WTC11 (cell line): ENCODE data around the gene SP3.

Experiments
- ATF2 ChIP-seq: sonication (generic); formaldehyde crosslinking; IDR thresholded peaks from 2 replicates; pipeline ENCODE4 v1.8.1; 2022; ENCODE audit warnings: low read depth, missing genetic modification reagents, borderline replicate concordance
- CREB1 ChIP-seq: sonication (generic); formaldehyde crosslinking; IDR thresholded peaks from 2 replicates; pipeline ENCODE4 v1.8.0; 2023; ENCODE audit warnings: mild to moderate bottlenecking, missing genetic modification reagents
- CTCF ChIP-seq: fragments of 200-600 bp; IDR thresholded peaks from 2 replicates; pipeline ENCODE4 v1.8.0; 2022; ENCODE audit warnings: antibody characterized with exemption
- TP53 ChIP-seq: sonication (generic); formaldehyde crosslinking; IDR thresholded peaks from 2 replicates; pipeline ENCODE4 v1.8.1; 2023; ENCODE audit warnings: mild to moderate bottlenecking, missing genetic modification reagents
- ZBTB21 ChIP-seq: sonication (generic); formaldehyde crosslinking; IDR thresholded peaks from 2 replicates; pipeline ENCODE4 v1.8.1; 2023; ENCODE audit warnings: mild to moderate bottlenecking, missing genetic modification reagents, borderline replicate concordance

GRCh38 chr2:174004905-174005605, 39.9 kb upstream of the SP3 start:
- TF ChIP-seq ATF2 (CRISPR knock-in tag) (no peak), CTCF (no peak), ZBTB21 (CRISPR knock-in tag) (no peak), CREB1 (no peak), TP53 (no peak)
